Activated T-cell treated with anti-CD3 and anti-CD28 coated beads for 4 hours (primary cell): ENCODE data around the gene SMCR8.
"Not testable (repeated sequence)": the region's sequence is repeated elsewhere in the genome, so short reads cannot be mapped to it uniquely, and the experiment has no call there.

Source experiments
- DNase-seq: peaks from one replicate; pipeline ENCODE4 v3.0.0-alpha.2; 2020

SMCR8 gene

GRCh38 chr17:18314731-18315561, at the start of gene SMCR8, which contains the start of gene TOP3A:
Gene SMCR8 (plus strand): TSS chr17:18315293. CDS start chr17:18315790, 497 bp downstream.
Gene TOP3A (minus strand): TSS chr17:18314994. CDS start chr17:18314778, 216 bp downstream.
- DNase-seq: peak; percentile 99

- no peak for DNase-seq
Measured at GRCh38 chr17:18267366-18267765, 47.7 kb upstream of the SMCR8 start.

GRCh38 chr17:18267927-18268711, 47.0 kb upstream of the SMCR8 start:
- DNase-seq: no peak

GRCh38 chr17:18270046-18270931, 44.8 kb upstream of the SMCR8 start:
- DNase-seq: no peak

- DNase-seq: no peak
Measured at GRCh38 chr17:18277076-18277475, 38.0 kb upstream of the SMCR8 start.

- no peak for DNase-seq
Measured at GRCh38 chr17:18278867-18279266, 36.2 kb upstream of the SMCR8 start.

- DNase-seq: no peak
Measured at GRCh38 chr17:18280249-18280648, 34.8 kb upstream of the SMCR8 start.

GRCh38 chr17:18280766-18281371, 34.2 kb upstream of the SMCR8 start:
- no peak for DNase-seq

- no peak for DNase-seq
Measured at GRCh38 chr17:18281788-18282187, 33.3 kb upstream of the SMCR8 start.

- no peak for DNase-seq
Measured at GRCh38 chr17:18285296-18285695, 29.8 kb upstream of the SMCR8 start.

GRCh38 chr17:18291718-18292540, 23.2 kb upstream of the SMCR8 start:
- DNase-seq: no peak

- not testable (repeated sequence) for DNase-seq
Measured at GRCh38 chr17:18298061-18298460, 17.0 kb upstream of the SMCR8 start.

GRCh38 chr17:18300725-18301480, 14.2 kb upstream of the SMCR8 start:
- no peak for DNase-seq

GRCh38 chr17:18303206-18303605, 11.9 kb upstream of the SMCR8 start:
- not testable (repeated sequence) for DNase-seq

- DNase-seq: no peak
Measured at GRCh38 chr17:18309202-18309601, 5.9 kb upstream of the SMCR8 start.

GRCh38 chr17:18314059-18314730, 898 bp upstream of the SMCR8 start:
- DNase-seq: peak; percentile 7

GRCh38 chr17:18315562-18315922, 449 bp downstream of the SMCR8 start:
- no peak for DNase-seq

GRCh38 chr17:18315961-18316360, 868 bp downstream of the SMCR8 start:
- no peak for DNase-seq

GRCh38 chr17:18318117-18318516, 3.0 kb downstream of the SMCR8 start:
- no peak for DNase-seq

GRCh38 chr17:18318771-18319450, 3.8 kb downstream of the SMCR8 start:
- DNase-seq: no peak
